ENCODE measurements around the gene TIAM2.

DNA sequence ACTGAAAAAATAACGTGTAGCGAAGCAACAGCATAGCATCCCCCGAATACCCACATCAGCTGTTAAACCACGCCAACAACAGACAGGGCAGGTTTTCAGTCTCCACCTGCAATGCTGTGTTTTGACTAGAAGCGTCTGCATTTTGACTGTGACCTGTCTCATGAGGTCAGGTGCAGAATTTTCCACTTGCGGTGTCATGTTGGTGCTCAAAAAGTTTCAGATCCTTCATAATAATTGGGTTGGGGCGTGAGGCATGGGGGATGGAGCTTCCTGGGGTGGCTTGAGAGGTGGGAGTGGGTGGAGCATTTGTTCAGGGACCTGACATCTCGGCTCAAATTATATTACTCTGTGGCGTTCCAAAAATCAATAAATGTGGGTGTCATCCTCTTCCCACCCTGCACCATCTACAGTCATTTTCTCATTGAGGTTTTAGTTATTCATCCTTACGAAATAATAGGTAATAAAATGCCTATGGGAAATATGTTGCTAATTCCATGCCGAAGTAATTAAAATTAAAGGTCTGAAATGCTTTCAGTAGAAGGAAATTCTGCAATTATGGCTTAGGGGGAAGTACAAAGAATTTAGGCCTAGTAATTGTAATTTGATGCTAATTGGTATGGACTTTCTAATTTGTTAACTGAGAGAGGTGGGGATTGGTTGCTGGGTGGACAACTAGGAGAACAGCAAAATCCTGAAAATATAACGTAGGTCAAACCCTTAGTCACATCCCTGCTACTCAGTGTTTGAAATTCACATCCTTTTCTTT is 81.0 kb downstream of the TIAM2 start:
- TF ChIP-seq, protein P1, sequence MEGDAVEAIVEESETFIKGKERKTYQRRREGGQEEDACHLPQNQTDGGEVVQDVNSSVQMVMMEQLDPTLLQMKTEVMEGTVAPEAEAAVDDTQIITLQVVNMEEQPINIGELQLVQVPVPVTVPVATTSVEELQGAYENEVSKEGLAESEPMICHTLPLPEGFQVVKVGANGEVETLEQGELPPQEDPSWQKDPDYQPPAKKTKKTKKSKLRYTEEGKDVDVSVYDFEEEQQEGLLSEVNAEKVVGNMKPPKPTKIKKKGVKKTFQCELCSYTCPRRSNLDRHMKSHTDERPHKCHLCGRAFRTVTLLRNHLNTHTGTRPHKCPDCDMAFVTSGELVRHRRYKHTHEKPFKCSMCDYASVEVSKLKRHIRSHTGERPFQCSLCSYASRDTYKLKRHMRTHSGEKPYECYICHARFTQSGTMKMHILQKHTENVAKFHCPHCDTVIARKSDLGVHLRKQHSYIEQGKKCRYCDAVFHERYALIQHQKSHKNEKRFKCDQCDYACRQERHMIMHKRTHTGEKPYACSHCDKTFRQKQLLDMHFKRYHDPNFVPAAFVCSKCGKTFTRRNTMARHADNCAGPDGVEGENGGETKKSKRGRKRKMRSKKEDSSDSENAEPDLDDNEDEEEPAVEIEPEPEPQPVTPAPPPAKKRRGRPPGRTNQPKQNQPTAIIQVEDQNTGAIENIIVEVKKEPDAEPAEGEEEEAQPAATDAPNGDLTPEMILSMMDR (conservative IDR thresholded peaks at IDR 0.05; ENCODE audit: low read length), result no peak
- no peak for TF ChIP-seq EZH2phosphoT487 (IDR thresholded peaks at IDR 0.05; ENCODE audit: borderline replicate concordance, low read depth, low read length)
